GM12873 (cell line): Measurements from ENCODE around the gene CACNA1G.

Source experiments
- TF ChIP-seq, protein P1 (sequence below): IDR thresholded peaks from 2 replicates; pipeline ENCODE4 v1.5.1; 2012; ENCODE audit warnings: low read depth, mild to moderate bottlenecking, moderate library complexity, low read length, control low read depth; ENCODE audit not compliant: insufficient read depth; ENCODE audit errors: missing control alignments

Gene CACNA1G

DNA sequence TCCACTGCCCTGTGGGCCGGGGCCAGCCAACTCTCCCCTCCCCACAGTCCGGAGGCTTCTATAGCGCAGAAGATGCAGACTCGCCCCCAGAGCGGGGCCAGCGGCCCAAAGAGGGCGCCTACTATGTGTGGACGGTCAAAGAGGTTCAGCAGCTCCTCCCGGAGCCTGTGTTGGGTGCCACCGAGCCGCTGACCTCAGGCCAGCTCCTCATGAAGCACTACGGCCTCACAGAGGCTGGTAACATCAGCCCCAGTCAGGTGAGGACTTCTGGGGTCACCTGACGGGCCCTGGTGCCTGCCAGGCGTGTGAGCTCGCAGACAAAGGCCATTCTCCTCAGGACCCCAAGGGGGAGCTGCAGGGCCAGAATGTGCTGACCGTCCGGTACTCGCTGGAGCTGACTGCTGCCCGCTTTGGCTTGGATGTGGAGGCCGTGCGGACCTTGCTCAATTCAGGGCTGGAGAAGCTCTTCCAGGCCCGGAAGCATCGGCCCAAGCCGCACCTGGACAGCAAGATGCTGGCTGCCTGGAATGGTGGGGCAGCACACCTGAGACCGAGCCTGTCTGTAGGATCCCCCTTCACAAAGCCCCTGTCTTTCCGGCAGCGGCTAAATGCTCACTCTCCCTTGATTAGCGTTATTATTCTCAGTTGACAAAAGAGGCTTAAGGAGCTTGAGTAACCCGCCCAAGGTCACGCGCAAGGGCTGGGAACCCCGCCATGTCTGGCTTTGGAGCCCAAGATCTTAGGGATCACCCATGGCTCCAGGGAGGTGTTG is 9.7 kb upstream of the CACNA1G start:
- TF ChIP-seq, protein P1, sequence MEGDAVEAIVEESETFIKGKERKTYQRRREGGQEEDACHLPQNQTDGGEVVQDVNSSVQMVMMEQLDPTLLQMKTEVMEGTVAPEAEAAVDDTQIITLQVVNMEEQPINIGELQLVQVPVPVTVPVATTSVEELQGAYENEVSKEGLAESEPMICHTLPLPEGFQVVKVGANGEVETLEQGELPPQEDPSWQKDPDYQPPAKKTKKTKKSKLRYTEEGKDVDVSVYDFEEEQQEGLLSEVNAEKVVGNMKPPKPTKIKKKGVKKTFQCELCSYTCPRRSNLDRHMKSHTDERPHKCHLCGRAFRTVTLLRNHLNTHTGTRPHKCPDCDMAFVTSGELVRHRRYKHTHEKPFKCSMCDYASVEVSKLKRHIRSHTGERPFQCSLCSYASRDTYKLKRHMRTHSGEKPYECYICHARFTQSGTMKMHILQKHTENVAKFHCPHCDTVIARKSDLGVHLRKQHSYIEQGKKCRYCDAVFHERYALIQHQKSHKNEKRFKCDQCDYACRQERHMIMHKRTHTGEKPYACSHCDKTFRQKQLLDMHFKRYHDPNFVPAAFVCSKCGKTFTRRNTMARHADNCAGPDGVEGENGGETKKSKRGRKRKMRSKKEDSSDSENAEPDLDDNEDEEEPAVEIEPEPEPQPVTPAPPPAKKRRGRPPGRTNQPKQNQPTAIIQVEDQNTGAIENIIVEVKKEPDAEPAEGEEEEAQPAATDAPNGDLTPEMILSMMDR: peak; percentile 58

DNA sequence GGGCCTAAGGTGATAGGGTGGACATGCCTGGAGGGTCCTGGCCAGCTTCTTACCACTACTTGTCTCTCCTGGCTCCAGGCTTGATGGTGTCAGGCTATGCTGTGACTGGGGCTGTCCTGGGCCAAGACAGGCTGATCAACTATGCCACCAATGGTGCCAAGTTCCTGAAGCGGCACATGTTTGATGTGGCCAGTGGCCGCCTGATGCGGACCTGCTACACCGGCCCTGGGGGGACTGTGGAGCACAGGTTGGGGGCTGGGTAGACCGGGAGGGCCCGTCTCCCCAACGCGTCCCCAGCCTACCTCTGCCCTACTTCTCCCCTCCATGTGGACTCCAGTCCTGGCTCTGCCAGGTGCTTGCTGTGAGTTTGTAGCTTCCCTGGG is 9.1 kb upstream of the CACNA1G start:
- TF ChIP-seq, protein P1: no peak

DNA sequence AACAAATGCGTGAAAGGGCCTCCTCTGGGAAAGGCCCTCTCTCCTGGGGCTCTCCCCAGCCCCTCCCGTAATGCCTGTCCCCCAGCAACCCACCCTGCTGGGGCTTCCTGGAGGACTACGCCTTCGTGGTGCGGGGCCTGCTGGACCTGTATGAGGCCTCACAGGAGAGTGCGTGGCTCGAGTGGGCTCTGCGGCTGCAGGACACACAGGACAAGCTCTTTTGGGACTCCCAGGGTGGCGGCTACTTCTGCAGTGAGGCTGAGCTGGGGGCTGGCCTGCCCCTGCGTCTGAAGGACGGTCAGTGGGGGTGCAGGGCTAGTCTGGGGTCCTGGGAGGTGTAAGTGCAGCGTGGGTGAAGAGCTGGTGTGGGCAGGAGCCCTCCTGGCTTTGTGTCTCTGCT is 8.6 kb upstream of the CACNA1G start:
- TF ChIP-seq, protein P1: no peak

DNA sequence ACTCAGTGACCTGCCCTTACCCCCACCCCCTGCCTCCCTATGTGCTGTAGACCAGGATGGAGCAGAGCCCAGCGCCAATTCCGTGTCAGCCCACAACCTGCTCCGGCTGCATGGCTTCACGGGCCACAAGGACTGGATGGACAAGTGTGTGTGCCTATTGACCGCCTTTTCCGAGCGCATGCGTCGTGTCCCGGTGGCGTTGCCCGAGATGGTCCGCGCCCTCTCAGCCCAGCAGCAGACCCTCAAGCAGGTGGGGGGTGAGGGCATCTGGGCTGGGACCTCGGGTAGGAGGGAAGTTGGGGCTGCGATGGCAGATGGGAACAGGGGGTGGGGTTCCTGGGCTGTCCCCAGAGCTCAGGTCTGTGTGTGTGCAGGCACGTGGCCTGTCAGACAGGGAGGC is 6.3 kb upstream of the CACNA1G start:
- TF ChIP-seq, protein P1: no peak

DNA sequence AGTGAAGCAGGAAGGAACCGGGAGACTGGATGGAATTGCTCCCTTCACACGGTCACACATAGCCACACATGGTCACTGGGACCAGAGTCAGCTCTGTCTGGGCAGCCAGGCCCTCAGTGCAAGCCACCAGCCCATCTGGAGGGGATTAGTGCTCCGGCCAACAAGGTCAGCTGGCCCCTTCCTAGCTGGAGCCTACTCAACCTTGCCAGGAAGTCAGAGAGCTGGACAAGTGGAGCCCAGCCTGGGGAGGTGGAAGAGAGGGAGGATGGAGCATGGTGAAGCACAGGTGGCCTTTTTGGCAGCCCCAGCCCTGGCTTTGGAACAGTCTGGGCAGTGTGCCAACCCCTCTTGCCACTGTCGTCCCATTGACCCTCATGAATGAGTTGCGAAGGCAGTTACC is 3.7 kb upstream of the CACNA1G start:
- TF ChIP-seq, protein P1: no peak

DNA sequence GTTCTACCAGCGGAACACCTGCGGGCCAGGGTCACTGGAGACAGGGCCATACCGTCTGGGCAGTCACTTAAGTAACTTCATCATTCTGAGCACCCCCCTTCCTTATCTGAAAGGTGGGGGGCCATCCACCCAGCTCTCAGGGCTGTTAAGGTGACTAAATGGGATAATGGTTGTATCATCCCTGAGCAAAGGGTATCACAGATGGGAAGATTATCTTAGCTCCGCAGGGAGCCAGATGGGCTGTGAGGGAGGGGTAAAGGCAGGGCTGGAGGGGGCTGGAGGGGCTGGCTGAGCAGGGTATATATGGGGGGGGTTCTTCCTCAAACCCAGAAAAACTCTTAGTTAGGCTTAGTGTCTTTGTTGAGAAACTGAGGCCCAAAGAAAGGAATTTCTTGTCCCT is 2.9 kb upstream of the CACNA1G start:
- TF ChIP-seq, protein P1: no peak

DNA sequence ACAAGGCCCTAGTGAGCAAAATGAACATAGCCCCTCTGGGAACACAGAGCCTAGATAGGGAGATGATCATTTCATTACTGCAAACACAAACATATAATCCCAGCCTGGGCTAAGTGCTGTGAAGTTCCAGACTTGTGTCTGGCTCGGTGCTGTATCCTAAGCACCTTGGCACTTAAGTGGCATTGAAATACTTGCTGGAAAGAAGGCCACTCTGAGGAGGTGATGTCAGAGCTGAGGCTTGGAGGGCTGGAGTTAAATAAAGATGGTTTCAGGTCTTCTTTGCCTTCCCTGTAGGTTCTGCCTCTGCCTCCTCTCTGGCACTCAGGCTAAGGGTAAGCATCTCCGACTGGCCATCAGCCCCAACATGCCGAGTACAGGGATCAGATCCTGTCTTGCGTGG is 2.4 kb upstream of the CACNA1G start:
- TF ChIP-seq, protein P1: no peak

DNA sequence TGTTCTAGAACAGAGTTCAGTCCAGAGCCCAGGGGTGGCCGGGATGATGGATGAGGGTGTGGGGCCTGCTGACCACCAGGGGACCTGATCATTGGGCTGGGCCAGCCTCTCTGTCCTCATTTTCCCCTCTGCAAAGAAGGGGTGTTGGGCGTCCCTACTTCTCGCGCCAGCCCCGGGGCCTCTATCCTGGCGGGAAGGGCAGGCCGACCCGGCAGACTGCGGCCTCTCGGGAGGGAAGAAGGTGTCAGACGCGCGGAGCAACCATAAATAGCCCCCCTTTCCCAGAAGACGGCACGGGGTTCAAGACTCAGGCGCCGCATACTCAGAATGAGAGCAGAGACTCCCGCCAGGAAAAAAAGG is 2.0 kb upstream of the CACNA1G start:
- TF ChIP-seq, protein P1: no peak
